Activated T-helper 2 cell treated with anti-CD3 and anti-CD28 coated beads, Interferon-gamma antibody, Interleukin-2, Interleukin-4, amounts not matched to agents 10 μg/mL and 5 μg/mL and 100 μg/mL, durations not matched to agents 14 hours and 24 hours and 36 hours (primary cell): ENCODE measurements around the gene EPHA4. TPM values are rescaled to one million over a fixed set of nuclear protein-coding genes. Genes with fewer than 3 reads are reported as not detected.

ENCODE experiments used
- DNase-seq: peaks from one replicate; pipeline ENCODE4 v3.0.0; 2021; ENCODE audit warnings: low spot score
- H3K27ac Mint-ChIP-seq: one replicate; pipeline ENCODE4 v1.8.0; 2021; ENCODE audit warnings: mixed read lengths
- H3K27me3 Mint-ChIP-seq: one replicate; pipeline ENCODE4 v1.8.0; 2021; ENCODE audit warnings: low read depth, mixed read lengths
- H3K36me3 Mint-ChIP-seq: one replicate; pipeline ENCODE4 v1.8.0; 2021; ENCODE audit warnings: low read depth, mixed read lengths
- H3K4me1 Mint-ChIP-seq: one replicate; pipeline ENCODE4 v1.8.0; 2021; ENCODE audit warnings: low read depth, mixed read lengths
- H3K4me3 Mint-ChIP-seq: one replicate; pipeline ENCODE4 v1.8.0; 2021; ENCODE audit warnings: low read depth, mild to moderate bottlenecking, moderate library complexity, mixed read lengths
- H3K9me3 Mint-ChIP-seq: one replicate; pipeline ENCODE4 v1.8.0; 2021; ENCODE audit warnings: mixed read lengths
- intact Hi-C: fragments of 100-400 bp; cut with micrococcal nuclease; formaldehyde crosslinking; loops from one replicate; pipeline ENCODE4 v1.15.1; 2023
- total RNA-seq: library from RNA; stranded (reverse); gene quantifications from 2 replicates; pipeline ENCODE4 v1.2.3, GENCODE V29; 2022

The EPHA4 gene
- total RNA-seq, 1 donor from 2014 or later: 1.2 TPM

GRCh38 chr2:221448844-221449390, 123.2 kb downstream of the EPHA4 start:
- Mint-ChIP-seq H3K4me3 (no peak overlapping the region), H3K27ac (no peak overlapping the region), H3K36me3 (no peaks in the 10 kb centered on the region), H3K27me3 (no peaks in the 10 kb centered on the region), H3K4me1 (peaks cover 4% of the 10 kb centered on the region), H3K9me3 (no peaks in the 10 kb centered on the region)
- DNase-seq: no peak
- intact Hi-C loops: no loop called here

GRCh38 chr2:221448057-221448843, 123.9 kb downstream of the EPHA4 start:
- H3K4me1 Mint-ChIP-seq: peaks cover 6% of the 10 kb centered on the region
- H3K4me3 Mint-ChIP-seq: no peak overlapping the region
- H3K9me3 Mint-ChIP-seq: no peaks in the 10 kb centered on the region
- intact Hi-C loops: no loop called here
- H3K27ac Mint-ChIP-seq: no peak overlapping the region
- DNase-seq: no peak
- H3K27me3 Mint-ChIP-seq: no peaks in the 10 kb centered on the region
- H3K36me3 Mint-ChIP-seq: no peaks in the 10 kb centered on the region

GRCh38 chr2:221447310-221447709, 124.8 kb downstream of the EPHA4 start:
- H3K27me3 Mint-ChIP-seq: no peaks in the 10 kb centered on the region
- no peaks in the 10 kb centered on the region for H3K36me3 Mint-ChIP-seq
- H3K27ac Mint-ChIP-seq: no peak overlapping the region
- peaks cover 6% of the 10 kb centered on the region for H3K4me1 Mint-ChIP-seq
- intact Hi-C loops: no loop called here
- no peak overlapping the region for H3K4me3 Mint-ChIP-seq
- H3K9me3 Mint-ChIP-seq: no peaks in the 10 kb centered on the region
- no peak for DNase-seq

GRCh38 chr2:221446140-221446539, 126.0 kb downstream of the EPHA4 start:
- H3K36me3 Mint-ChIP-seq: no peaks in the 10 kb centered on the region
- intact Hi-C loops: no loop called here
- no peak for DNase-seq

GRCh38 chr2:221444106-221444505, 128.0 kb downstream of the EPHA4 start:
- peaks cover 6% of the 10 kb centered on the region for H3K4me1 Mint-ChIP-seq
- DNase-seq: no peak
- H3K36me3 Mint-ChIP-seq: no peaks in the 10 kb centered on the region
- intact Hi-C loops: no loop called here
- H3K27ac Mint-ChIP-seq: no peak overlapping the region
- no peak overlapping the region for H3K4me3 Mint-ChIP-seq
- H3K9me3 Mint-ChIP-seq: no peaks in the 10 kb centered on the region
- H3K27me3 Mint-ChIP-seq: no peaks in the 10 kb centered on the region

More at GRCh38 chr2:221446140-221446539, 126.0 kb downstream of the EPHA4 start:
- Mint-ChIP-seq H3K27me3 (no peaks in the 10 kb centered on the region), H3K4me3 (no peak overlapping the region), H3K9me3 (no peaks in the 10 kb centered on the region), H3K27ac (no peak overlapping the region), H3K4me1 (peaks cover 6% of the 10 kb centered on the region)

DNA sequence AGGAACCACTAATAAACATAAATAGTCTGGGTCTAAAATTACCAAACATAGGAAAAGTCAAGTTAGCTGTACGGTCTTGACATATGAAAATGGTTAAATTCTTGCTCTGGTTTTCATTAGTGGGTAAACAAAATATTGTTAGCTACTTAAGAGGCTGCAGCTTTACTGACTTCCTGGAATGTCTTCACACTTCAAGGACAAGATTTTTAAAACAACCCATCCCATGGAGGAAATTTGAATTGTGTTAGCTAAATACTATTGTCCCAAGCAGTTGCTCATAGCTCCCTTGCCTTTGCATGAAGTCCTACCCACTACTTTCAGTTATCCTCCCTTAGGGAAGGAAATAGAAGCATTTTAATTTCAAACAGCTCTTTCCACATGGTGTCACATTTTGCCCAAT, 128.5 kb downstream of the EPHA4 start:
- H3K36me3 Mint-ChIP-seq: no peaks in the 10 kb centered on the region
- no peaks in the 10 kb centered on the region for H3K27me3 Mint-ChIP-seq
- intact Hi-C loops: no loop called here
- no peak overlapping the region for H3K4me3 Mint-ChIP-seq
- H3K4me1 Mint-ChIP-seq: peaks cover 6% of the 10 kb centered on the region
- H3K9me3 Mint-ChIP-seq: no peaks in the 10 kb centered on the region
- H3K27ac Mint-ChIP-seq: no peak overlapping the region
- DNase-seq: no peak

GRCh38 chr2:221442128-221442527, 130.0 kb downstream of the EPHA4 start:
- no peaks in the 10 kb centered on the region for H3K9me3 Mint-ChIP-seq
- DNase-seq: no peak
- no peaks in the 10 kb centered on the region for H3K27me3 Mint-ChIP-seq
- H3K36me3 Mint-ChIP-seq: no peaks in the 10 kb centered on the region
- no peak overlapping the region for H3K4me3 Mint-ChIP-seq
- H3K4me1 Mint-ChIP-seq: peaks cover 6% of the 10 kb centered on the region
- intact Hi-C loops: no loop called here
- H3K27ac Mint-ChIP-seq: no peak overlapping the region

GRCh38 chr2:221439761-221440479, 132.2 kb downstream of the EPHA4 start:
- DNase-seq: no peak
- H3K4me3 Mint-ChIP-seq: no peak overlapping the region
- H3K27me3 Mint-ChIP-seq: no peaks in the 10 kb centered on the region
- no peaks in the 10 kb centered on the region for H3K36me3 Mint-ChIP-seq
- H3K27ac Mint-ChIP-seq: no peak overlapping the region
- no peaks in the 10 kb centered on the region for H3K9me3 Mint-ChIP-seq
- intact Hi-C loops: no loop called here
- H3K4me1 Mint-ChIP-seq: peaks cover 6% of the 10 kb centered on the region

GRCh38 chr2:221437056-221437455, 135.0 kb downstream of the EPHA4 start:
- Mint-ChIP-seq H3K4me1 (no peaks in the 10 kb centered on the region), H3K27me3 (no peaks in the 10 kb centered on the region), H3K4me3 (no peak overlapping the region), H3K36me3 (no peaks in the 10 kb centered on the region), H3K9me3 (no peaks in the 10 kb centered on the region), H3K27ac (no peak overlapping the region)
- DNase-seq: no peak
- intact Hi-C loops: no loop called here

DNA sequence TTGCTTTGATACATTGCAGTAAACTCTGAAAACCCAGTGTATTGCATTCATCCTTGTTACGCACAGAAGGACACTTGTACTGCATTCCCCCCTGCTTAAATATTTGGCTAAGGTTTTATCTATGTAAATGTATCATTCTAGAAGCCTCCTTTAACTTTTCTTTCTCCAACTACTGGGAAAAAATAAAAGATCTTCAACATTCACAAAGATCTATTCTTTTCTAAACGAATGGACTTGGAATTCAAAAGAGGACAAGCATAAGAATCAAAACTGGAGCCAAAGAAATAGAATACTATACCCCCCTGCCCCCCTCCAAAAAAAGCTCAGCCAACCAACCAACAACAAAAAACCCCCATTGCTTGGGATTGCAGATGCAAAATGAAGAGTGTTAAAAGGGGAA, 136.9 kb downstream of the EPHA4 start:
- H3K36me3 Mint-ChIP-seq: no peaks in the 10 kb centered on the region
- H3K4me3 Mint-ChIP-seq: no peak overlapping the region
- H3K9me3 Mint-ChIP-seq: no peaks in the 10 kb centered on the region
- DNase-seq: no peak
- no peaks in the 10 kb centered on the region for H3K27me3 Mint-ChIP-seq
- intact Hi-C loops: no loop called here
- H3K4me1 Mint-ChIP-seq: no peaks in the 10 kb centered on the region
- no peak overlapping the region for H3K27ac Mint-ChIP-seq

DNA sequence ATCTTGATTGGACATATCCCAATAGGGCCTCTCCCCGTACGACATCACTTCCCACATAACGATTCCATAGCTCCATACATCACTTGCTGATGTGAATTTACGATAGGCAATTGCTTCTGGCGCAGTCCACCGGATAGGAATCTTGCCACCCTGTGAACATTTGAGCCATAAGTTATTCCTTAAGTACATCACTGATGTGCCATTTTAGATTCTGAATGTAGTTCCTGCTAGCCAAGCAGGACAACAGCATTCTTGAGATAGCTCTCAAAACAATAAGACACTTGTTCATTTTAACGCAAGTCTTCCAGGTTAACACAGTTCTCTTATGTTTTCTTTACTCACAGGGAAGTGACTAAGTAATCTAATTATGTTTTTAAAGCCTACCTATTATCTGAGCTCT, 138.0 kb downstream of the EPHA4 start:
- H3K9me3 Mint-ChIP-seq: no peaks in the 10 kb centered on the region
- no peak for DNase-seq
- no peak overlapping the region for H3K27ac Mint-ChIP-seq
- H3K27me3 Mint-ChIP-seq: no peaks in the 10 kb centered on the region
- no peak overlapping the region for H3K4me3 Mint-ChIP-seq
- intact Hi-C loops: no loop called here
- no peaks in the 10 kb centered on the region for H3K4me1 Mint-ChIP-seq
- no peaks in the 10 kb centered on the region for H3K36me3 Mint-ChIP-seq

DNA sequence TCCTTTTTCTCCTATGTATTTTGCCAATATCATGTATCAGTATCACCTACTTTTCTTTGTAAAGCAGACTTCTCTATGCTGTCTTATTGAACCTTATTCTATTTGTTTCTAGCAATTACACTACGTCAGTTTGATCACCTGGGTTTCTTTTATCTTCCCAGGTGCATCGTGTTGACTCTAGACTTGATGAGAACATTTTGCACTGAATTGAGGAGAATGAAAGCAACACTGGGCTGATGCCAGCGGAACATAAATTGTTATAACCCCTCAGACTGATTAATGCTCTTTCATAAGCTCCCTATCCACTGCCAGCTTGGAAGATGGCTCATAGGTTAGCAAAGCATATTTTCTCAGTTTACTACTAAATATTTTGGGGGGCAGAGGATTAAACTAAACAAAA, 140.6 kb downstream of the EPHA4 start:
- intact Hi-C loops: no loop called here
- no peak overlapping the region for H3K4me3 Mint-ChIP-seq
- no peak overlapping the region for H3K27ac Mint-ChIP-seq
- no peaks in the 10 kb centered on the region for H3K9me3 Mint-ChIP-seq
- no peaks in the 10 kb centered on the region for H3K4me1 Mint-ChIP-seq
- no peaks in the 10 kb centered on the region for H3K36me3 Mint-ChIP-seq
- DNase-seq: no peak
- peaks cover 2% of the 10 kb centered on the region for H3K27me3 Mint-ChIP-seq
